ENCODE measurements around the gene SAMD4A.
A peak's percentile ranks its signal among the peaks of the same experiment; 100 is the strongest.

Gene SAMD4A

DNA sequence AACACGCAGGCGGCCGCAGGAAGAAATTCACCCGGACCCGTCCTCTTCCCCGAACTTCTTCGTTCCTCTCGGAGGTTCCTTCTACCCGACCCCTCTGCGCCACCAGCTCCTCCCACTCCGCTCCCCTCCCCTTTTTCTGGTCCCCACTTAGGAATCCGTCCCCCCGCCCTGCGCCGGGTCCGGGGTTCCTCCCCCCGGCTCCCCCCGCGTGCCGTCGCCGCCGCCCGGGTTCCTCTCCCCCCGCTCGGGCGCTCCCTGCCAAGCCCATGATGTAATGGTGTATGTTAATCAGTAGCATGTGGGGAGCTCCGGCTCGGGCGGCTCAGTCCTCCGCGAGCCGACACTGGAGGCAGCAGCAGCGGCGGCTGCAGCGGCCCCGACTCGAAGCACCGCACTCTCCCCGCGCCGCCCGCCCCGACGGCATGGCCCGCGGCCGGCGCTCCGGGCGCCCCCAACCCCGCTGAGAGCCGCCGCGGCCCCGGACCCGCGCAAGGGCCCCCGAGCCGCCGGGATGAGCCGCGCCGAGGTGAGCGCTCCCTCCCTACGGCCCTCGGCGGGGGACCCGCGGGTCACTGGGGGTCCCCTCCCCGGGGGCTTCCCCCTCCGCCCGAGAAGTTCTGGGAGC is 1.0 kb upstream of the SAMD4A start:
- peak; percentile 72 for DNase-seq

DNA sequence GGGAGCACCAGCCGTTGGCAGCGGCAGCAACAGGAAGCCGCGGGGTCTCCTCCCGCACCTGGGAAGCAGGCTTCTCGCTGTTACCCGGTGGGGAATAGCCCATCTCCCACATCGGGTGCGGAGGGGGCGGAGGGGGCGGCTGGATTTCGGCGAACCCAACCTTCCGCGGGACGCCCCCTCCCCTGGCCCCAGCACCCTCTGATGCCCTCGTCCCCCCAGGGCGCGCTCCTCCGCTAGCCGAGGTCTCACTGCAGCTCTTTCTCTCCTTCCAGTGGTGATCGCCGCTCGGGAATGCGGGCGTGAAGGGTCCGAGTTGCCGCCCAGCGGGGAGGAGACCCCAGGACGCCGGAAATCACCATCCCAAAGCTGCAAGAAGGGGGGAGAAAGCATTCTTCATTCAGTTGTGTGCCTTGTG is 303 bp downstream of the SAMD4A start:
- DNase-seq: no peak

DNA sequence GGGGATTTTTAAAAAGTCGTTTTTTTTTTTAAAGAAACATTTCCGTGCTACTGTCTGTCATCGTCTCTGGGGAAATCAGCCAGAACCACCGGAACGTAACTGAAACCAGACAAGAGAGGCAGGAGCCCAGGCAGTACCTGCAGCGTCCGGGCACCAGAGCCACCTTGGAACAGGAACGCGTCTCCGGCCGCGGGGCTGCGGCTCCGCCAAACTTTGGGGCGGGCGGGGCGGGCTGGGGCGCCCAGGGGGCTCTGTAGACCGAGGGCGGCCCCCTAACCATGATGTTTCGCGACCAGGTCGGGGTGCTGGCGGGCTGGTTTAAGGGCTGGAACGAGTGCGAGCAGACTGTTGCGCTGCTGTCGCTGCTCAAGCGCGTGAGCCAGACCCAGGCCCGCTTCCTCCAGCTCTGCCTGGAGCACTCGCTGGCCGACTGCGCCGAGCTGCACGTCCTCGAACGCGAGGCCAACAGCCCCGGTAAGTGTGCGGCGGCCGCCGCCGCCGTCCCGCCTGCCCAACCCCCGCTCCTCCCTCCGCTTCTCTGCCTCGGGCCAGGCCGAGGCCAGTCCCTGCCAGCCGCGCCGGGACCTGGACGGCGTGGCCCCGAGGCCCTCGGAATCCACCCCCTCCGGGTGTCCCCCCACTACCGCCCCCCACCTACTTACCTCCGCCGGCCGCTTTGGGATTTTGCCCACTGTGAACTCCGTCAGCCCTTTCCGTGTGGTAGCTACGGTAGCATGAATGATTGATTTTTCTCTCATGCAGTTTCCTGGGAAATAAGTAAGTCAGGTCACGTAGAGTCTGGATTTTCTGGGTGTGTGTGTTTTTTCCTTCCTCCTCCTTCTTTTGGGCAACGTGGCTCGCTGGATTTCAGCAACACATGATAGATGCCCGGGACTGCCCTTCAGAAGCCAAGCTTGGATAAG is 972 bp downstream of the SAMD4A start:
- DNase-seq: peak; percentile 8

DNA sequence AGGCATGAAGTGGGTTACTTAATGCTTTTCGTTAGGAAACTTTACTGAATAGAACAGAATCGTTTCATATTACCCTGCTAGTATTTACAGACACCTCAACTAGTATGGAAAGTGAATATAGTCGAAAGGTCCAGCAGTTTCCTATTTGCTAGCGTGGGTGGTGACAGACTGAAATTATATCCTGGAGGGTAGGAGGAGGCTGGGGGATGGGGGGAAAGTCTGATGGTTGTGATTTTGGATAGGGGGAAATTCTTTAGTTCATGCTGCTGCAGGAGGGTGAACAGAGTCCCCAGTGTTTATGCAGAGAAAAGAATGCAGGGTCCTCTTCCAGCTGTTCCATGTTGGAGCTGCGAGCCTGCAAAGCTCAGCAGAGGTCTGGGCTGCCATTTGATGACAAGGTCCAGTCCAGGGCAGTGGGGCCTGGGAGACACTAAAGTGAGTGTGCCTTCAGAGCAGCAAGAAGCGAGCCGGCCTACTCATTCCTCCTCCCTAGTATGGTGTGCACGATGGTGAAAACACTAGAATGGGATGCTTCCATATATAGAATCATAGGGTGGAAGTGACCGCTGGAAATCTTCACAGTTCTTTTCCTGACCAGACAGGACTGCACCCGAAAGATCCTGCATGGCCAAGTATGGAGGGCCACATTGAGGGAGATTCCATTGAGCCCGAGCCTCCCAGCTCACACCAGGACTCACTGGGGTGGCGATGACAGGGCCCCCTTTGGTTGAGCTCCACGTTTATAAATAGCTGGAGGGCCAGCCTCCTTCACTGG is 2.1 kb downstream of the SAMD4A start:
- DNase-seq: no peak

DNA sequence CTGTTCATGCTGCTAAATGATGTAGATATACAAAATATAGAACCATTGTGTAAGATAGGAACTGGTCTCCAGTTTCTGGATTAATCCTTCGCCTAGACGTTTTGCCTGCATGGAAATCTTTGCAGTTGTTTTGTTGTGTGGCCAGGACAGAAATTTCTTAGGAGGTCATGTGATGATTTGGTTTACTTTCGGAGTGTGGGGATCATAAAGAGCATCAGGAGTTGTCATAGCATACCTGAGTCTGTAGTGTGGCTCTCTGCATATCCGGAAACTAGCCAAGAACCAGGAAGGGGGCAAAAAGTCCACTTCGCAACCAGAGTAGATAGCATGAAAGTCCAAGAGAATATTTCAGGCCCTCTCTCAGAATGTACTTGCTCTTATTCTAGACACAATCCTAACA is 3.1 kb downstream of the SAMD4A start:
- DNase-seq: no peak

DNA sequence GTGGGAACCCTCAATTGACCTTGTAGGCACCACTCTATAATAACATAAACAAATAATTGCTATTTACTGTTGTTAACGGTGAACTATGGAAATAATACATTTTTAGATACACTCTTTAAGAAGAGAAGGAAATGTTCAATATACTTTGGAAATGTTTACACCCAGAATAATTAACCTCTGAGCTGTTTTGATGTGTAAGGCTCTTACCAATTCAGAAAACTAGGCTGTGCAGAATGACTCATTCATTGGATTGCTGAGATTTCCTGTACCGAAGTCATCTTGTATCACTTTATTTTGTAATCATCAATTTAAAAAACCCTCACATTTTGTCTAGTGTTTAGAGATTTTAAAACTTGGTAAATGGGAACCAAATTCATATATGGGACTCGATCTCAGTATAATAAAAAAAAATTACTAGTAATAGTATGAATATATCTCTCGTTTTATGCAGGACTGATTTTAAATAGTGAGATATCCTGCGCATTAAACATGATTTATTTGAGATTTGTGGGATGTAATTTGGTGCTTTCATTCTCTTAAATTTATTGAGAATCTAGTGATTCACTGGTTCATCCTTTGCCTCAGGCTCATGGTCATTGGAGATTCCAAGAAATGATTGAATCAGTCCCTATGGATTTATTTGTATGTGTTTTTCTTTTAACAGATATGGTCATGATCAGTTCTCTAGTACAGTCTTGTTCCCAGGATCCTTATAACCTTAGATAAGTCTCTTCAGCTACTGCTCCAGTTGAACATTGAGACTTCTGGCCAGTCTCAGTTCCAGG is 3.9 kb downstream of the SAMD4A start:
- no peak for DNase-seq

DNA sequence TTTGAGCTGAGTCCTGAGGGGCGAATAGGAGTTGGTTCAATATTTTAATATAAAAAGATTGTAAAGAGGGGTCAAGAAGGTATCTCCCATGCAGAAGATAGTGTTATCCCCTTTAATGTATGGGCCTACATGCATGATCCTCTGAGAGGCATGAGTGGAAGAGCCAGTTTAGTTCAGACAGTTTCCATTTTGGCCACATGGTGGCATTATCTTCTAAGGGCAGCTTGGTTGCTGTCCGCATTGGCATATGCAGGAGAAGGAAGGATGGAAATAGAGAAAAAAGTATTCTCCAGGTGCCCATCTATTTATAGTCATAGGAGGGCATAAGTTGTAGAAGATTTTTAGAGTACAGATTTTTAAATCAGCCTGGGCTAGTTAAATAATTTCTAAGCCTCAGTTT is 5.4 kb downstream of the SAMD4A start:
- DNase-seq: no peak

DNA sequence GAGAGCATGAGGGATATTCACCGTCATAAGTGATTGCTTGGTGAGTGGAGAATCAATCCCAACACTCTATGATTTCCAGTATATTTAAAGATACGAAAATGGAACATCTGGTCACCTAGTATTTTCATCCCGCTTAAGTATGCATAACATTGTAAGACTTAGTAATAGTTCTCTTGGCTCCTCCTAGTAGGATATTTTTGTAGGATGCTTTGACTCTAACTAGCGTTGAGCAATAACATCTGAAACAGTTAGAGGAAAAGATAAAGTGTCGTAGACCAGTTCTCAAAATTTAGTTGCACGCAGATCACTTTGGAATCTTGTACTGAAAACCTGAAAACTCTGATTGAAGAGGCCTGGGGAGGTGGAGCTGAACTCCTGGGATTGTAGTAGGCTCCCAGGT is 7.6 kb downstream of the SAMD4A start:
- DNase-seq: no peak

DNA sequence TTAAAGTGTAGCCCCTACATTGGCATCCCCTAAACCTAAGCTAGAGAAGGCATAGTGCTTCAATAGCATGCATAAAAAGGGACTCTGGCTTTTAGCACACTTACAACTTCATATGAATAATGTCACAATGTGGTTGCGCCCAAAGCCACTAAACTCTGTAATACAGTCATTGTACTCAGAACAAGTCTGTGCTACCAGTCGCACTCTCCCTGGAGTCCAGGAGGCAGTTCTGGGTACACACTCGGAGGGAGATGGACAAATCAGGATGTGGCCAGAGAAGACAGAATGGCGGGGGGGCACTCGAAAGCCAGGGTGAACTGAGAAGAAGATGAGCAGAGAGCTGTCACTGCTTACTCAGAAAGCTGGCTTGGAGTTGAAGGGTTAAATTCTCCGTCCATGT is 10.6 kb downstream of the SAMD4A start:
- no peak for DNase-seq

DNA sequence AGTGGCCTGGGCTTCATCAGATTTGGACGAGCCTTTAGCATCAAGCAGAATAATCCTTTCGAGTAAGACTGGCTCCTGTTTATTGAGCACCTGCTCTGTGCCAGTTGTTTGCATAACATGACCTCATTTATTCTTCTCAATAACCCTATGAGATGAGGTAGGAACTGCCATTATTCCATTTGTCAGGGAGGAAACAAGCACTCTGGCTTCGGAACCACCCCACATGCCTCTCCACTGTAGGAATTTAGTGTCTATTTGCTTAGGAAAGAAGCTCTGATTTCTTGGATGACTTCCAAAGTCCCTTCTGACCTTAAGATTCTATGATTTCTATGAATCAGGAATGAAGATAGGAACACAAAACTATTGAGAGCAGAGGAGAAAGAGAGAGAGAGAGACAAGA is 11.0 kb downstream of the SAMD4A start:
- no peak for DNase-seq

DNA sequence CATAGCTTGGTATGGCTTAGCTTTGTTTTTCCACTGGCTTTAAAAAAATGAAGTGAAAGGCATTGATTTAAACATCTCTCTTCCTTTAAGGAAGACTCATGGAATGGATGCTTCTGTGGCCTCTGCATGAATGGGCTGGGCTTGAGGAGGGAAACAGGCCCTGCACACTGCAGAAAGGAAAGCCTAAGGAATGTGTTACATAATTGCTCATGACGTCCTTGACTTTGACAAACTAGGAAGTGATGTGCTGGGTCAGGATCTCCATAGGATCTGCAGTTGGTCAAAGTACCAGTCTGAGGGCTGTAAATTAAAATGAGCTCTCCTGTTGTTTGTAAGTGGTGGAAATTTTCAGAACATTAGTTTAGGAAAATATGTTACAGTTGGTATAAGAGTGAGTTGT is 12.7 kb downstream of the SAMD4A start:
- DNase-seq: no peak

DNA sequence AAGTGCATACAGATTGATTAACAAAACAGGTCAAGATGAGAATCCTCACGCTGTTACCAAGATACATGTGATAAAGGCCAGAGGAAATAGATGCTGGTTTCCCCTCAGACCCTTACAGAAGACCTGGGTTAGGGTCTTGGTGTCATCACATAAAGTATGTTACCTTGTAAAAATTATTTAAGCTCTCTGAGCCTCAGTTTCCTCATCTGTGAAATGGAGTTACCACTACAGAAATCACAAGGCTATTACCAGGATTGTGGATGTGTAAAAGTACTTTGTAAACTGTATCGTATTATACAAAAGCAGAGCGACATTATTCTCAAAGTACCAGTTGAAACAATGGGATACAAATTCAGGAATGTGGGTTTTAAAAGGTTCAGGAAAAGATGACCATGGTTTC is 14.0 kb downstream of the SAMD4A start:
- no peak for DNase-seq

DNA sequence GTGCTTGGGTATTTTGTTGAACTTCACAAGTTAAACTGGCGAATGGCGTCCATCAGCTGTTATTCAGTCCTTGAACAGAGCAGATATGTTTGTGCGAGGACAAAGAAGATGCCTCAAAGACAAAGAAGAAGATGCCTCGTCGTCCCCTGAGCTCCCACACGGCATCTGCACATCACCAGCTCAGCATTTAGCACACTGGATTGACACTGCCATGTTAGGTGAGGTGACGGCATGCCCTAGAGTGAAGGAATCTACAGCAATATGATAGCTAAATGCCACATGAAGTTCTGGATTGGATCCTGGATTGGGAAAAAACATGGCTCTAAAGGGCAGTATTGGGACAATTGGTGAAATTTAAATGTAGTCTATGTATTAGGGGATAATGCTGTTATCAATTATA is 15.4 kb downstream of the SAMD4A start:
- no peak for DNase-seq

DNA sequence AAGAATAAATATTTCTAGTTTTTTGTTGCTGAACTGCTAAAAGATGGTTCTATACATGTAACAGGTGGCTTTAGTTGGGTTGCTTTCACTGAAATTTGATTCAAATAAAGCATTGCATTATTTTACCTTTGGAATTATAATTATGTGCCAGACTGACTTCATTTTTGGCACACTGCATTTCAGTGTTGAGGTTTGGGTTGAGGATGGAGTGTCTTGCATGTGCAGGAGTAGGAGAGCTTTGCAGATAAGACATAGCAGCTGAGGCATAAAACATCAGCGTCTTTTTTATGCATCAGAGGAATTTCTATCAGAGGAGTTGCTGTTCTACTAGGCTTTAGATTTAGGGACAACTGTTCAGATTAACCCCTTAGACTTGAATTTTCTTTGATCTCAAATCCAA is 17.2 kb downstream of the SAMD4A start:
- no peak for DNase-seq

DNA sequence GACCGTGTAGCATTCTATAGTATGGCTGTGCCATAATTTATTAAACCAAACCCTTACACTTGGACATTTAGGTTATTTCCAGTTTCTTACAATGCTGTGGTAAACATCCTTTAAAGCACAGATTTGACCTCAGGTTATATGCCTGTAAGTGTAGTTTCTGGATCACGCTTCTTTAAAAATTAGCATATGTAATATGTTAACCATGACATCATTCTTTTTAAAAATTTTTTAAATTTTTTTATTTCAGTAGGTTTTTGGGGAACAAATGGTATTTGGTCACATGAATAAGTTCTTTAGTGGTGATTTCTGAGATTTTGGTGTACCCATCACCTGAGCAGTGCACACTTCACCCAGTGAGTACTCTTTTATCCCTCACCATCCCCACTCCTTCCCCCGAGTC is 18.3 kb downstream of the SAMD4A start:
- DNase-seq: no peak

DNA sequence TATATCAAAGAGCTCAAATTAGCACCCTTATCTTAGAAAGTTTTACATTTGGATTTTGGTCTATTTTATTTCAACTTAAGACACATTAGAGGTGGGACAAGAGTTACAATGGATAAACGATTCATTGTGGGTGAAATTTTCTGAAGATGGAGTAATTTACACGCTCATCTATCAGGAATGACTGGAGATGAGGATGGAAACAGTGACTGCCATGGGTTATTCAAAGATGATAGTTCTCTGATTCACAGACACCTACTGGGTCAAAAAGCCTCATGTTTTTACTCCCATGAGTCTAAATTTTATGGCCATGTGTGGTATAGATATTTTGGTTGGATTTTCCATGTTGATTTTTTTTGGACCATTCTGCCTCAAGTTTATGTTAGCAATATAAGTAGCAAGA is 22.1 kb downstream of the SAMD4A start:
- DNase-seq: no peak

DNA sequence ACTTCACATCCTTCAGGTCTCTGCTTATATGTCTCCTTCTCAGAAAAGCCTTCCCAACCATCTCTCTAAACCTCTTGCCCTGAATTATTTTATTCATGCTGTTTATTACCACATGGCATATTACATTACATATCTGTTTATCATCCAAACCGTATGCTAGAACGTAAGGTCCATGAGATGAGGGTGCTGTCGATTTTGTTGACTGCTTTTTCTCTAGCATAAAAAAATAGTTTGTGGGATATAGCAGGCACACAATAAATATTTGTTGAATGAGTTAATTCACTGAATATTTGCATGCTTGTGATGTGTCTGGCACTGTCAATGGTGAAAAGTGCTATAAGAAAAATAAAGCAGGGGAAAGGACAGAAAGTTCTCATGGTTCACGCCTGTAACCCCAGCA is 22.9 kb downstream of the SAMD4A start:
- DNase-seq: no peak

DNA sequence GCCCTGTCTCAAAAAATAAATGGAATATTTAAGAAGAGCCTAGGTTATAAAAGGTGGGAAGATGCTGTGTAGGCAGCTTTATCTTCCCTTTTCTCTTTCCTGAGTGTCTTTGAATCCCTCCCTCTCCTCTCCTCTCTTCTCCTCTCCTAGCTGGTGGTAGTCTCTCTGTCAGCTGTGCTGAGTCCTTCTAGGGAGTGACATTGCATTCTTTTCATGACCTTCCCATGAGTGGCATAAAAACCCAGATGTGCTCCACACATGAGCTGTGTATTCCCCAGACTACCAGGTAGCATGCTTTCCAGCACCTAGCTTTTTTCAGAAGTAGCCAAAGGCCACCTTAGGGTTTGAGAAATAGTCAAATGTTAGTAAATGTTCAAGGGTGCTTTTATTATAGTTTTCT is 23.6 kb downstream of the SAMD4A start:
- no peak for DNase-seq

DNA sequence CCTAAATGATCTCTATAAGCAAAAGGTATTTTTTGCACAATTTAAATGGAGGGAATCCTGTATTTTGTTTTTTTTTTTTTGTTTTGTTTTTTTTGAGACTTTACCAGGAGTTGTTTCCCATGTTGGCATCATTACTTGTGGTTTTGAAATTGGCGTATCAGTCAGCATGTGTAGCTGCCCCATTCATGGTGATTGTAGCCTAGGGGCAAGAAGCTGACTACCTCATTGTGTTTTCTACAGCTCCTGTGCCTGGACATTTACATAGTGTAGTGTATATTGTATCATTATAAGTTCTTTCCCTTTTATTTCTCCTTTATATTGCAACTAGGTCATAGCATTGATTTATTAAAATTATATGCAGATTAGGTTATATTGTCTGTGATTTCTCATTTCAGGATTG is 24.5 kb downstream of the SAMD4A start:
- no peak for DNase-seq

DNA sequence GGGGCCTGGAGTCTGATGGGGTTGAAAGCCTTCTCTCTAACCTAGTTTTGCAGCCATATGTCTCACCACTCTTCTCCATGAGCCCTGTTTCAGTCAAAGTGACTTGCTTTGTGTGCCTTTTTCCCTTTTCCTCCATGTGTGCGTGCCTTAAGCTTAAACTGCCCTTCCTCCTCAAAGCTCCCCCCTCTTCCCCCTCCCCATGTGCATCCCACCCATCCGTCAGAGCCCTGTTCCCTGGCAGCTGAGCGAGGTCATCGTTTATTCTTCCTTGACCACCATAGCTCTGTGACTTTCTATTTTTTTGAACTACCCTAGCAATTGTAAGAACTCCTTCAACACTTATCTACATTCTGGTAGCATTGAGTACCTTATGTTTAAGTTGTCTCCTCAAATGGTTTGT is 24.9 kb downstream of the SAMD4A start:
- DNase-seq: no peak

DNA sequence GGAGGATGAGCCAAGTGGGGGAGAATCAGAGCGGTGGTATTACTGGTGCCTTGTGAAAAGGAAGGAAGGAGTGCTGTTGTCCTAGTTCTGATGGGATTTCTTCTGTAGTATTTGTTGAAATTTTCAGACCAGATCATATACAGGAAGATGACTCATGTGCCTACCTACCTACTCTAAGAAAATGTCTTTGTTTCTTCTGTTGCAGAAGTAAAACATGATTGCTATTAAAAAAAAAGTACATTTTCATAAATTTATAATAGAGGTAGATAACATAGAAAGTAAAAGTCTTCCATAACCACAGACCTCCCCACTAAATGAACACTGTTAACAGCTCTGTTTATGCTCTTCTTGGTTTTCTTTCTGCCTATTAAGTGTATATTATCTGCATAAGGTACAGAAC is 26.9 kb downstream of the SAMD4A start:
- no peak for DNase-seq

DNA sequence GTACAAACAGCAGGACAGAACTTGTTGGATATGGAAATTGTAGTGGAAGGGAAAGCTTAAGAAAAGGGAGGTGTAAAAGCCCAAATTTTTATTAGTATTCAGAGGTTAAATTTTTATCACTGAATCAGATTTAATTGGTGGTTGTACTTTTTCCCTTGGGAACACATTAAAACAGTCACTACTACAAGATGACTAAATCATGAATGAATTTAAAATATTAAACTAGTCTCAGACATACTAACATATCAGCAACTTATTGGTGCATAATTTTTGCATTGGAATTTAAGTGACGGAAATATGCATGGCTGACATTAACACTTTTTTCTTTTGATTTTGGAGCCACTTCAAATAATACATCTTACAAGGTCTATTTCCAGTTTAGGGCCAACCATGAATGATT is 27.6 kb downstream of the SAMD4A start:
- DNase-seq: no peak

DNA sequence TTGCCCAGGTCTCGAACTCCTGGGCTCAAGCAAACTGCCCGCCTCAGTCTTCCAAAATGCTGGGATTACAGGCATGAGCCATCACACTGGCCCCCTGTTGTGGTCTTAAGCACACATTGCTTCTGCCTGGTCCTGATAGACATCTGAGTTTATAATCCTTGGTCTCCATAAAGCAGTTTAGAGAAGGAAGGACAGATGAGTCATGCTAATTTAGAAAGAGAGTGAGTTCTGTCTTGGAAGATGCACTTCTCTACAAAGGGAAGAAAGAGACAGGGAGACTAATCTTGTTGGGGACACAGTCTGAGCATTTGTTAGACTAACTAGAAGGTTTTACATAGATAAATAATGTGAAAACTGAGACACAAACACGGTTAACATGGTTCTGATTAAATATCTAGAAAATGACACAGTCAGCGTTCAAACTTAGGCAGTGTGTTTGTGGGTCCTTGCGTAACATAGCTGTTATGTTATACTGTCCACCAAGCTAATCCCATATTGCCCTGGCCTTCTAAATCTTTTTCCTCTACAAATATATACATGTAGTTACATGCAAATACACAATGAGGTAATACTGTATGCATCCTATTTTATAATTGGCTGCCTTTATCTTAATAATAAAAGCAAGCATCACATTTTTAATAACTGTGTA is 31.0 kb downstream of the SAMD4A start:
- DNase-seq: no peak

All from activated effector memory CD4-positive, alpha-beta T cell treated with Interleukin-2 at 50 U/mL for 16 hours (primary cell).